ENCODE results near the gene NR3C2.
A peak's percentile ranks its signal among the peaks of the same experiment; 100 is the strongest.

Gene NR3C2

GRCh38 chr4:148091896-148092295 is 350.3 kb downstream of the NR3C2 start:
- TF ChIP-seq TCF4 (CRISPR knock-in tag; IDR thresholded peaks at IDR 0.05; ENCODE audit: borderline replicate concordance) (no peak), ZC3H10 (CRISPR knock-in tag; IDR thresholded peaks at IDR 0.05) (no peak), ARNTL (CRISPR knock-in tag; IDR thresholded peaks at IDR 0.05; ENCODE audit: borderline replicate concordance, low read depth) (no peak), CSDC2 (CRISPR knock-in tag; IDR thresholded peaks at IDR 0.05) (no peak), ZNF8 (CRISPR knock-in tag; IDR thresholded peaks at IDR 0.05) (no peak), TOX (CRISPR knock-in tag; IDR thresholded peaks at IDR 0.05; ENCODE audit: borderline replicate concordance) (no peak), PPARA (CRISPR knock-in tag; IDR thresholded peaks at IDR 0.05; ENCODE audit: borderline replicate concordance) (no peak), ZFP30 (CRISPR knock-in tag; IDR thresholded peaks at IDR 0.05) (no peak), ZFP3 (CRISPR knock-in tag; IDR thresholded peaks at IDR 0.05) (no peak), OSR1 (CRISPR knock-in tag; IDR thresholded peaks at IDR 0.05) (no peak), RARB (CRISPR knock-in tag; IDR thresholded peaks at IDR 0.05) (no peak), ZNF565 (CRISPR knock-in tag; conservative IDR thresholded peaks at IDR 0.05; ENCODE audit: low read depth) (no peak), PATZ1 (CRISPR knock-in tag; IDR thresholded peaks at IDR 0.05; ENCODE audit: borderline replicate concordance) (no peak), GLIS3 (CRISPR knock-in tag; IDR thresholded peaks at IDR 0.05) (no peak), ESRRG (CRISPR knock-in tag; IDR thresholded peaks at IDR 0.05) (no peak), ISL1 (CRISPR knock-in tag; IDR thresholded peaks at IDR 0.05) (no peak)
- TF ChIP-seq, protein P1, sequence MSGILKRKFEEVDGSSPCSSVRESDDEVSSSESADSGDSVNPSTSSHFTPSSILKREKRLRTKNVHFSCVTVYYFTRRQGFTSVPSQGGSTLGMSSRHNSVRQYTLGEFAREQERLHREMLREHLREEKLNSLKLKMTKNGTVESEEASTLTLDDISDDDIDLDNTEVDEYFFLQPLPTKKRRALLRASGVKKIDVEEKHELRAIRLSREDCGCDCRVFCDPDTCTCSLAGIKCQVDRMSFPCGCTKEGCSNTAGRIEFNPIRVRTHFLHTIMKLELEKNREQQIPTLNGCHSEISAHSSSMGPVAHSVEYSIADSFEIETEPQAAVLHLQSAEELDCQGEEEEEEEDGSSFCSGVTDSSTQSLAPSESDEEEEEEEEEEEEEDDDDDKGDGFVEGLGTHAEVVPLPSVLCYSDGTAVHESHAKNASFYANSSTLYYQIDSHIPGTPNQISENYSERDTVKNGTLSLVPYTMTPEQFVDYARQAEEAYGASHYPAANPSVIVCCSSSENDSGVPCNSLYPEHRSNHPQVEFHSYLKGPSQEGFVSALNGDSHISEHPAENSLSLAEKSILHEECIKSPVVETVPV (CRISPR knock-in tag; IDR thresholded peaks at IDR 0.05): no peak
- TF ChIP-seq, protein P2, sequence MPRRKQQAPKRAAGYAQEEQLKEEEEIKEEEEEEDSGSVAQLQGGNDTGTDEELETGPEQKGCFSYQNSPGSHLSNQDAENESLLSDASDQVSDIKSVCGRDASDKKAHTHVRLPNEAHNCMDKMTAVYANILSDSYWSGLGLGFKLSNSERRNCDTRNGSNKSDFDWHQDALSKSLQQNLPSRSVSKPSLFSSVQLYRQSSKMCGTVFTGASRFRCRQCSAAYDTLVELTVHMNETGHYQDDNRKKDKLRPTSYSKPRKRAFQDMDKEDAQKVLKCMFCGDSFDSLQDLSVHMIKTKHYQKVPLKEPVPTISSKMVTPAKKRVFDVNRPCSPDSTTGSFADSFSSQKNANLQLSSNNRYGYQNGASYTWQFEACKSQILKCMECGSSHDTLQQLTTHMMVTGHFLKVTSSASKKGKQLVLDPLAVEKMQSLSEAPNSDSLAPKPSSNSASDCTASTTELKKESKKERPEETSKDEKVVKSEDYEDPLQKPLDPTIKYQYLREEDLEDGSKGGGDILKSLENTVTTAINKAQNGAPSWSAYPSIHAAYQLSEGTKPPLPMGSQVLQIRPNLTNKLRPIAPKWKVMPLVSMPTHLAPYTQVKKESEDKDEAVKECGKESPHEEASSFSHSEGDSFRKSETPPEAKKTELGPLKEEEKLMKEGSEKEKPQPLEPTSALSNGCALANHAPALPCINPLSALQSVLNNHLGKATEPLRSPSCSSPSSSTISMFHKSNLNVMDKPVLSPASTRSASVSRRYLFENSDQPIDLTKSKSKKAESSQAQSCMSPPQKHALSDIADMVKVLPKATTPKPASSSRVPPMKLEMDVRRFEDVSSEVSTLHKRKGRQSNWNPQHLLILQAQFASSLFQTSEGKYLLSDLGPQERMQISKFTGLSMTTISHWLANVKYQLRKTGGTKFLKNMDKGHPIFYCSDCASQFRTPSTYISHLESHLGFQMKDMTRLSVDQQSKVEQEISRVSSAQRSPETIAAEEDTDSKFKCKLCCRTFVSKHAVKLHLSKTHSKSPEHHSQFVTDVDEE (CRISPR knock-in tag; IDR thresholded peaks at IDR 0.05): no peak
- TF ChIP-seq, protein P3, sequence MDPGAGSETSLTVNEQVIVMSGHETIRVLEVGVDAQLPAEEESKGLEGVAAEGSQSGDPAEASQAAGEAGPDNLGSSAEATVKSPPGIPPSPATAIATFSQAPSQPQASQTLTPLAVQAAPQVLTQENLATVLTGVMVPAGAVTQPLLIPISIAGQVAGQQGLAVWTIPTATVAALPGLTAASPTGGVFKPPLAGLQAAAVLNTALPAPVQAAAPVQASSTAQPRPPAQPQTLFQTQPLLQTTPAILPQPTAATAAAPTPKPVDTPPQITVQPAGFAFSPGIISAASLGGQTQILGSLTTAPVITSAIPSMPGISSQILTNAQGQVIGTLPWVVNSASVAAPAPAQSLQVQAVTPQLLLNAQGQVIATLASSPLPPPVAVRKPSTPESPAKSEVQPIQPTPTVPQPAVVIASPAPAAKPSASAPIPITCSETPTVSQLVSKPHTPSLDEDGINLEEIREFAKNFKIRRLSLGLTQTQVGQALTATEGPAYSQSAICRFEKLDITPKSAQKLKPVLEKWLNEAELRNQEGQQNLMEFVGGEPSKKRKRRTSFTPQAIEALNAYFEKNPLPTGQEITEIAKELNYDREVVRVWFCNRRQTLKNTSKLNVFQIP (CRISPR knock-in tag; IDR thresholded peaks at IDR 0.05; ENCODE audit: borderline replicate concordance, low read depth): no peak
- no peak for ATAC-seq

DNA sequence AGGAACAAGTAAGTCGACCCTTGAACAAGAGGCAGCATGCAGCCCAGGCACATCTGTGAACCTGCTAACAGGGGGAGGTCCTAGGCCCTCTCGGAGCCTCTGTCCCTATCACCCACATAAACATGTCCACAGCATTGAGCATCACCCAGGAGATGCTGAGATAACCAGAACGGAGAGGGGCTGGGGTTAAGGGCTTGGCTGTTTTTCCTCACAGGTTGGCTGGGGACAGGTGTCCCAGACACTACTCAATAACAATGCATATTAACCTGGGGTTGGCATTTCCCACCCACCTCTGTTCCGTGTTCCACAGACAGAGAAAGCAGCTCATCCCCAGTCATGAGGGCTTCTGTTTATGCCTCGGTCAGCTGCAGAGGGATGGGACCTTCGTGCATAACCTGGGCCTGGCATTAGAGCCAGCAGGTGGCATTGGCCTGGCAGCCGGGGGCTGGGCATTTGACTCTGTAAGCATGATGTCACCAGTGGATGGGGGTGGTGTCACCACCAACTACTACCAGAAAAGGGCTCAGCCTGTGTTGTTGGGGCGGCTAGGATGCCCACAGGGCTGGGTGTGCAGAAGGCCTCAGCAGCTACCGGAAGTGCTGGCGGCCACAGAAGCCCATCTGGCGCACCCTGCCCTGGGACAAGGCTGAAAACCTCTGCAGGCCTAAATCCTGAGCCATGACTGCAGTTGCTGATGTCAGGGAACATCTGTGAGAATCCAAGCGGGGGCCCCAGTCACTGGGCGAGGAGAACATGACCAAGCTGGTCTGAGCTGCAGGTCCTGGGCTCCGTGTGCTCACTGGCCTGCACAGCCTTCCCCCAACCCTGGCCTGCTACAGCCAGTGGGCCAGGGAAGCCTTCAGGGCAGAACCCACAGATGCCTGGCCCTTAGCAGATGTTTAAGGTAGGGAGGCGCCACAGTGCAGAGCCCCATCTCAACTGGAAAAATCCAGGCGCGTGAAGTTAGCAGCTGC is 351.4 kb downstream of the NR3C2 start:
- TF ChIP-seq, protein P1 (CRISPR knock-in tag; IDR thresholded peaks at IDR 0.05): no peak
- TF ChIP-seq ESRRG (CRISPR knock-in tag; IDR thresholded peaks at IDR 0.05) (no peak), ARNTL (CRISPR knock-in tag; IDR thresholded peaks at IDR 0.05; ENCODE audit: borderline replicate concordance, low read depth) (no peak), ZNF70 (CRISPR knock-in tag; IDR thresholded peaks at IDR 0.05) (no peak), BACH2 (CRISPR knock-in tag; IDR thresholded peaks at IDR 0.05; ENCODE audit: borderline replicate concordance) (no peak), PPARA (CRISPR knock-in tag; IDR thresholded peaks at IDR 0.05; ENCODE audit: borderline replicate concordance) (no peak), PATZ1 (CRISPR knock-in tag; IDR thresholded peaks at IDR 0.05; ENCODE audit: borderline replicate concordance) (no peak), SNAI2 (CRISPR knock-in tag; IDR thresholded peaks at IDR 0.05) (no peak)
- ATAC-seq: peak; percentile 27; the same call in 1 of the 3 replicates
